ENCODE measurements around the gene PIGV.

Gene PIGV

DNA sequence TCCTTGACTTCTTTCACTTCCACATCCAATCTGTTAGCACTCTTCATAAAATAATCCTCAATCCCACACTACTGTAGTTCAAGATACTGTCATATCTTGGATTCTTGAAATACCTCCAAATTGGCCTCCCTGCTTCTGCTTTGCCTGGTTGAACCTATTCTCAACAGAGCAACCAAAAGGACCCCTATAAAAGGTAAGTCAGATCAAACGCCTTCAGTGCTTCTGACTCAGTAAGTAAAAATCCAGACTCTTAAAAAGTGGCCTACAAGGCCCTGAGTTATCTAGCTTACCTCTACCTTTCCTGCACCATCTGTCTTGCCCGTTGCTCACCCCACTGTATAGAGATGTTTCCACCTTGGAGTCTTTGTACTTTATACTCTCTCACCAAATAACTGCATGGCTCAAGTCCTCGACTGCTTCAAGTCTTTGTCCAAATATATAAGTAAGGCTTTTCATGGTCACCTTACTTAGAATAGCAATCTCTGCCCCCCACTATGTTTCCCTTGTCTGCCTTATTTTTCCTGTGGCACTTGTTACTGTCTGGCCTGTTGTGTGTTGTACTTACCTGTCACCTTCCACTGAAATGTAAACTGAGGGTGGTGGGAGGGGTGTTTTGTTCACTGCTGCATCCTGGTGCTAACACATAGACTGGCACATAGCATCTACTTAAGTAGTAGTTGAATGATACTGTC is 5.1 kb upstream of the PIGV start:
- no peak overlapping the region for H3K4me3 ChIP-seq (replicated peaks; ENCODE audit: low read depth, low read length)
- TF ChIP-seq, protein P1, sequence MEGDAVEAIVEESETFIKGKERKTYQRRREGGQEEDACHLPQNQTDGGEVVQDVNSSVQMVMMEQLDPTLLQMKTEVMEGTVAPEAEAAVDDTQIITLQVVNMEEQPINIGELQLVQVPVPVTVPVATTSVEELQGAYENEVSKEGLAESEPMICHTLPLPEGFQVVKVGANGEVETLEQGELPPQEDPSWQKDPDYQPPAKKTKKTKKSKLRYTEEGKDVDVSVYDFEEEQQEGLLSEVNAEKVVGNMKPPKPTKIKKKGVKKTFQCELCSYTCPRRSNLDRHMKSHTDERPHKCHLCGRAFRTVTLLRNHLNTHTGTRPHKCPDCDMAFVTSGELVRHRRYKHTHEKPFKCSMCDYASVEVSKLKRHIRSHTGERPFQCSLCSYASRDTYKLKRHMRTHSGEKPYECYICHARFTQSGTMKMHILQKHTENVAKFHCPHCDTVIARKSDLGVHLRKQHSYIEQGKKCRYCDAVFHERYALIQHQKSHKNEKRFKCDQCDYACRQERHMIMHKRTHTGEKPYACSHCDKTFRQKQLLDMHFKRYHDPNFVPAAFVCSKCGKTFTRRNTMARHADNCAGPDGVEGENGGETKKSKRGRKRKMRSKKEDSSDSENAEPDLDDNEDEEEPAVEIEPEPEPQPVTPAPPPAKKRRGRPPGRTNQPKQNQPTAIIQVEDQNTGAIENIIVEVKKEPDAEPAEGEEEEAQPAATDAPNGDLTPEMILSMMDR (IDR thresholded peaks at IDR 0.05; ENCODE audit: low read depth, low read length, missing control alignments): no peak
- no peak for DNase-seq (ENCODE audit: extremely low read depth, low read depth)

DNA sequence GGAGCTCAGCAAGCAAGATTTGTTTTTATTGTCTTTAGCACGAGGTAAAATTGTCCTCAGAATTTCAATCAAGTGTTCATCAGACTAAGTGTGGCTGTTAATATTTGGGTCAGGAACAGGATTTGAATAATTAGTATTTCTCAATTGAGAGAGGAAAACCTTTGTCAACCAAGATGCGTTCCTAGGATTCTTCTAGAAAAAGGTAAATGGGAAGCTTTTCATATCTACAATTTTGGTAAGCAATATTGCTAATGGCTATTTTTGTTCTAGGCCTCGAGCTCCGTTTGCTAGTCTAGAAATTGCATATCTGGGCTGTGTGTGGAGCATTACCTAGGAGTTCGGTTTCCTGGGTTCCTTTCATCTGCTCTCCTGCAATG is 4.1 kb upstream of the PIGV start:
- TF ChIP-seq, protein P1 (IDR thresholded peaks at IDR 0.05; ENCODE audit: low read depth, low read length, missing control alignments): no peak
- no peak for DNase-seq (ENCODE audit: extremely low read depth, low read depth)
- no peak overlapping the region for H3K4me3 ChIP-seq (replicated peaks; ENCODE audit: low read depth, low read length)

DNA sequence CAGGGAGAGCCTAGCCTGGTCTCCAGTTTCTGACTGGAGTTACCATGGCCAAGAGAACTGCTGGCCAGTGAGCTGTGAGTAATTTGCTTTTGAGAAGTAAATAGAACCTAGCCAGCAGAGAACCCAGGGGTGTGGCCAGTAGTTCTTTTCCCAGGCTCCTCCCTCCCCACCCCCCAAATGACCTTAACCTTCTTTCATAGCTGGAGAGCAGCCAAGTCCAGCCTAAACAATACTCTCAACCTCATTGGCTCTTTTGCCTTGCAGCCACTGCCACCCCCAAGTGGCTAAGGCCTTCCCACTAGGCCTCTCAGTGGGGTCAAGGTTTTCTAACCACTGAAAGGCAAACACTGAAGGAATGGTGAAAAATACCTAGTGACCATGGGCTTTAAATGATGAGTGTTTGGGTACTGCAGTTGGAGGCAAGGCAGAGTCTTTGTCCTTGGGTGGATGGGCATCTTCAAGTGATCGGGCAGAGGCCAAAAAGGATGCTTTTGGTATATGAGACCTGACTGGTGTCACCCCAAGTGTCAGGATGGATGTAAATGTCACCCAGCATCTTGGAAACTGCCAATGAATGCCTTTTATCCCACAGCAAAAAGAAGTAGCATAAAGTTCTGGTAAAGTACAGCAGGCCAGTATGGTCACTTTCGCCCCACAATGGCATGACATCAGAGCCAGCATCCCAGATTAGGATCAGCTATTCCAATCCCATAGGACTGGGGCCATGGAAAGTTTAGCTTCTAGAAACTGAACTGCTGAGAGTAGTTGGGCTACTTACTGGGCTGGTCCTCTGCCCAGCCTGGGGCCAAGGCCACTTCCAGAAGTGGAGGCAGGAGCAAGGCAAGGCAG is 3.5 kb upstream of the PIGV start:
- TF ChIP-seq, protein P1 (IDR thresholded peaks at IDR 0.05; ENCODE audit: low read depth, low read length, missing control alignments): no peak
- H3K4me3 ChIP-seq (replicated peaks; ENCODE audit: low read depth, low read length): no peak overlapping the region
- DNase-seq (ENCODE audit: extremely low read depth, low read depth): no peak

DNA sequence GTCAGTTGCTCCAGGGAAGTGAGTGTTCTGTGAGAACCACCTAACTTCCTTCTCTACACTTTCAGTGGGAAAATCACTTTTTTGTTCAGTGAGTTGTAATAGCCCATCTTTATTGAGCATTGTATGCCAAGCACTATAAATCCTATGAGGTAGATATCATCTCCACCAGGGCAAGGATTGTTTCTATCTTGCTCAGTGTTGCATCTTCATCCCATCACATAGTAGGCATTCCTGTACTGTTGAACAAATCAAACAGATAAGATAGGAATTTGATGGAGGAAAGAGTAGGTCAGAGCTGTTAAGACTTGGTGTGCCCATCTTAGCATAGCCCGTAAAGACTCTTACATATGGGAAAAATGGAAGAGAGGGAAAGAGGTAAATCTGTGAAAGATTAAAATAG is 2.9 kb upstream of the PIGV start:
- no peak overlapping the region for H3K4me3 ChIP-seq (replicated peaks; ENCODE audit: low read depth, low read length)
- no peak for DNase-seq (ENCODE audit: extremely low read depth, low read depth)
- TF ChIP-seq, protein P1 (IDR thresholded peaks at IDR 0.05; ENCODE audit: low read depth, low read length, missing control alignments): no peak

DNA sequence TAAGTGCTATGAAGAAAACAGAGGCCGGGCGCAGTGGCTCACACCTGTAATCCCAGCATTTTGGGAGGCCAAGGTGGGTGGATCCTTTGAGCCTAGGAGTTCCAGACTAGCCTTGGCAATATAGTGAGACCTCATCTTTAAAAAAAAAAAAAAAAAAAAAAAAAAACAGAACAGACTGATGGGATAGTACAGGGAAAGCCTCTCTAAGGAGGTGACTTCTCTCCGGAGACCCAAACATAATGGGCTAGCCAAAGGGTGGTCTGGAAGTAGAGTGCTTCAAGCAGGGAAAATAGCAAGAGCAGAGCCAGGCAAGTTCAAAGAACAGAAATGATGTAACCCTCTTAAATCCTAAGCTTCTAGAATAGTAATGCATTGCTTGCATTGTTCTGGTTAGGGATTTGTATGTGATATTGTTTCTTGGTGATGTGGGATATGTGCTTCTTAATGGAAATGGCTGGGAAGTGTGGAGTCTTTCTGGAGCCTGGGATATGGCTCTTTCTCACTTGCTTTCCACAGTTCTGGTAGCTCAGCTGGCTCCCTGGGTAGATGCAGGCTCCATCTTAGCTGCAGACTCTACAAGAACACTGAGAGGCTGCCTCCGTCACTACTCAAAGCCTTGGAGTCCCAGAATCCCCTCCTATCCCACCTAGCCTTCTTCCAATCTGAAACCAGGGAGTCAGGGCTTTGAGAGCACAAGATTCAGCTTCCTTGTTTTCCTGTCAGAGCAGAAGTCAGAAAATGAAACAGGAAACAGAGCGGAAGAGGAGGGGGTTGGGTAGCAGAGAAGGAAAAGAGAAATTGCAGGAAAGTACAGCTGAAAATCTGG is 1.9 kb upstream of the PIGV start:
- no peak overlapping the region for H3K4me3 ChIP-seq (replicated peaks; ENCODE audit: low read depth, low read length)
- no peak for DNase-seq (ENCODE audit: extremely low read depth, low read depth)
- TF ChIP-seq, protein P1 (IDR thresholded peaks at IDR 0.05; ENCODE audit: low read depth, low read length, missing control alignments): no peak

GRCh38 chr1:26786437-26787380 is 1.0 kb upstream of the PIGV start:
- peak overlapping the region; percentile 65 for H3K4me3 ChIP-seq (replicated peaks; ENCODE audit: low read depth, low read length)
- no peak for DNase-seq (ENCODE audit: extremely low read depth, low read depth)
- TF ChIP-seq, protein P1 (IDR thresholded peaks at IDR 0.05; ENCODE audit: low read depth, low read length, missing control alignments): no peak
